ENCODE data around the gene ARPP21. TPM values are rescaled to one million over a fixed set of nuclear protein-coding genes. Genes with fewer than 3 reads are reported as not detected.

Gene ARPP21
- polyA plus RNA-seq, 1 donor (not counting 4 experiments of a cell fraction or from before 2014, with no cell fraction given) = not detected

DNA sequence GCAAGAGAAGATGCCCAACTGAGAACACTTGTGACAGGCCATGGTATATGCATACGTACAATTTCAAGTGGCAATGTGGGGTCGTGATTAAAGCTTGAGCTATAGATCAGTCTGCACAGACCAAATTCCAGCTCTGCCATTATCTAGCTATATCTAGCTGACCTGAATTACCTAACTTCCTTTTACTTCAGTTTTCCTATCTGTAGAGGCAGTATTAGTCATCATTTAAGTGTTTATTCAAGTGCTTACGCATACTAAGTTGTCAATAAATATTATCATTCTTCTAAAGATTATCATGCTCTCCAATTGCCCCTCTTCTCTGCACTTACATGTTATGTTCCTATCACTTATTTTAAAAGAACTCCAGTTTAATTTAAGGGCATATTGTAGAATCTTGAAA lies 87.9 kb downstream of the ARPP21 start:
- Histone ChIP-seq H3K27ac (ENCODE audit: control insufficient read depth, insufficient read depth, low read length) (no peak overlapping the region), H3K4me3 (ENCODE audit: control insufficient read depth in 2 of 3, extremely low read depth in 1 of 3, insufficient read depth in 2 of 3, low read depth in 1 of 3, low read length in 3 of 3) (no peak overlapping the region), H3K9me1 (ENCODE audit: control insufficient read depth, extremely low read depth, insufficient read depth, low read length) (no peaks in the 10 kb centered on the region), H3K27me3 (ENCODE audit: control insufficient read depth, extremely low read depth, insufficient read depth, low read length) (no peaks in the 10 kb centered on the region), H3K9me3 (ENCODE audit: control insufficient read depth, low read depth, low read length) (no peaks in the 10 kb centered on the region), H3K4me2 (ENCODE audit: control insufficient read depth, extremely low read depth, insufficient read depth, low read depth, low read length) (no peak overlapping the region), H3K4me1 (ENCODE audit: control insufficient read depth, extremely low read depth, insufficient read depth, low read length) (no peaks in the 10 kb centered on the region), H3K9ac (ENCODE audit: control insufficient read depth, extremely low read depth, insufficient read depth, low read length) (no peak overlapping the region), H3K36me3 (ENCODE audit: control insufficient read depth in 2 of 2, extremely low read depth in 1 of 2, insufficient read depth in 2 of 2, low read length in 2 of 2) (no peaks in the 10 kb centered on the region), H2AFZ (ENCODE audit: control insufficient read depth, low read length) (no peak overlapping the region), H3K79me2 (ENCODE audit: control insufficient read depth, insufficient read depth, low read length) (no peaks in the 10 kb centered on the region), H4K20me1 (ENCODE audit: control insufficient read depth, extremely low read depth, insufficient read depth, low read length) (no peaks in the 10 kb centered on the region)
- FAIRE-seq = no peak
- no peak for DNase-seq (ENCODE audit: low read depth, low spot score)
- dilution Hi-C loops (cut with MboI; ENCODE audit: extremely low pct_ligation_motif_present, low sequenced_read_pairs) = no loop called here
- TF ChIP-seq, protein P1, sequence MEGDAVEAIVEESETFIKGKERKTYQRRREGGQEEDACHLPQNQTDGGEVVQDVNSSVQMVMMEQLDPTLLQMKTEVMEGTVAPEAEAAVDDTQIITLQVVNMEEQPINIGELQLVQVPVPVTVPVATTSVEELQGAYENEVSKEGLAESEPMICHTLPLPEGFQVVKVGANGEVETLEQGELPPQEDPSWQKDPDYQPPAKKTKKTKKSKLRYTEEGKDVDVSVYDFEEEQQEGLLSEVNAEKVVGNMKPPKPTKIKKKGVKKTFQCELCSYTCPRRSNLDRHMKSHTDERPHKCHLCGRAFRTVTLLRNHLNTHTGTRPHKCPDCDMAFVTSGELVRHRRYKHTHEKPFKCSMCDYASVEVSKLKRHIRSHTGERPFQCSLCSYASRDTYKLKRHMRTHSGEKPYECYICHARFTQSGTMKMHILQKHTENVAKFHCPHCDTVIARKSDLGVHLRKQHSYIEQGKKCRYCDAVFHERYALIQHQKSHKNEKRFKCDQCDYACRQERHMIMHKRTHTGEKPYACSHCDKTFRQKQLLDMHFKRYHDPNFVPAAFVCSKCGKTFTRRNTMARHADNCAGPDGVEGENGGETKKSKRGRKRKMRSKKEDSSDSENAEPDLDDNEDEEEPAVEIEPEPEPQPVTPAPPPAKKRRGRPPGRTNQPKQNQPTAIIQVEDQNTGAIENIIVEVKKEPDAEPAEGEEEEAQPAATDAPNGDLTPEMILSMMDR (optimal IDR thresholded peaks at IDR 0.05 in 1 of 3, IDR thresholded peaks at IDR 0.05 in 1 of 3, conservative IDR thresholded peaks at IDR 0.05 in 1 of 3; ENCODE audit: extremely low read depth in 1 of 3, insufficient read depth in 2 of 3, low read length in 3 of 3) = no peak
- TF ChIP-seq EZH2 (IDR thresholded peaks at IDR 0.05; ENCODE audit: low read length) = no peak

DNA sequence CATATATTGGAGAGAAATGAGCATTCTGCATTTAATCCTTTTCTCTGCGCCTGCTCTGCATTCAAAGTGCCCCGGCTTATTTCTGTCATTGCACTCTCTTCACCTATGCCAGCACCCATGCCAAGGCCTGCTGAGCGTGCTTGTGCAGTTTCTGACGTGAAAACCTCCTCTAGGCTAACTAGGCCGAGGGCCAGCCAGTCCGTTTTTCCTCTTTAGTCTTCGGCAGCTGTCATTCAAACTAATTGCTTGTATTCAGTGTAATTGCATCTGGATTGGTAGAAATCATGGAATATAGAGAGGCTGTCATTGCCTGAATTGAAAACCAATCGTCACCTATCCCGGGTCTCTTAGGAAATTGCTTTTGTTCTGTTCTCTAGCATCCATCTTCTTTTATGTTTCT lies 94.0 kb downstream of the ARPP21 start:
- H3K27ac ChIP-seq (ENCODE audit: control insufficient read depth, insufficient read depth, low read length) = no peak overlapping the region
- H2AFZ ChIP-seq (ENCODE audit: control insufficient read depth, low read length) = no peak overlapping the region
- H3K36me3 ChIP-seq (ENCODE audit: control insufficient read depth in 2 of 2, extremely low read depth in 1 of 2, insufficient read depth in 2 of 2, low read length in 2 of 2) = no peaks in the 10 kb centered on the region
- no peaks in the 10 kb centered on the region for H3K79me2 ChIP-seq (ENCODE audit: control insufficient read depth, insufficient read depth, low read length)
- H3K4me2 ChIP-seq (ENCODE audit: control insufficient read depth, extremely low read depth, insufficient read depth, low read depth, low read length) = no peak overlapping the region
- H3K4me3 ChIP-seq (ENCODE audit: control insufficient read depth in 2 of 3, extremely low read depth in 1 of 3, insufficient read depth in 2 of 3, low read depth in 1 of 3, low read length in 3 of 3) = no peak overlapping the region
- H3K27me3 ChIP-seq (ENCODE audit: control insufficient read depth, extremely low read depth, insufficient read depth, low read length) = no peaks in the 10 kb centered on the region
- H3K4me1 ChIP-seq (ENCODE audit: control insufficient read depth, extremely low read depth, insufficient read depth, low read length) = no peaks in the 10 kb centered on the region
- H4K20me1 ChIP-seq (ENCODE audit: control insufficient read depth, extremely low read depth, insufficient read depth, low read length) = no peaks in the 10 kb centered on the region
- H3K9ac ChIP-seq (ENCODE audit: control insufficient read depth, extremely low read depth, insufficient read depth, low read length) = no peak overlapping the region
- TF ChIP-seq EZH2 (IDR thresholded peaks at IDR 0.05; ENCODE audit: low read length) = no peak
- TF ChIP-seq, protein P1 (optimal IDR thresholded peaks at IDR 0.05 in 1 of 3, IDR thresholded peaks at IDR 0.05 in 1 of 3, conservative IDR thresholded peaks at IDR 0.05 in 1 of 3; ENCODE audit: extremely low read depth in 1 of 3, insufficient read depth in 2 of 3, low read length in 3 of 3) = no peak
- dilution Hi-C loops (cut with MboI; ENCODE audit: extremely low pct_ligation_motif_present, low sequenced_read_pairs) = no loop called here
- DNase-seq (ENCODE audit: low read depth, low spot score) (no peak), FAIRE-seq (no peak)
- no peaks in the 10 kb centered on the region for H3K9me1 ChIP-seq (ENCODE audit: control insufficient read depth, extremely low read depth, insufficient read depth, low read length)
- H3K9me3 ChIP-seq (ENCODE audit: control insufficient read depth, low read depth, low read length) = no peaks in the 10 kb centered on the region
